GM19099 (cell line): ENCODE measurements around the gene CADM1.

Experiments
- POLR2A ChIP-seq: IDR thresholded peaks from 3 replicates; pipeline ENCODE4 v1.6.1; 2011; ENCODE audit warnings: low read depth; ENCODE audit not compliant: insufficient read length; ENCODE audit errors: extremely low read depth

Gene CADM1

DNA sequence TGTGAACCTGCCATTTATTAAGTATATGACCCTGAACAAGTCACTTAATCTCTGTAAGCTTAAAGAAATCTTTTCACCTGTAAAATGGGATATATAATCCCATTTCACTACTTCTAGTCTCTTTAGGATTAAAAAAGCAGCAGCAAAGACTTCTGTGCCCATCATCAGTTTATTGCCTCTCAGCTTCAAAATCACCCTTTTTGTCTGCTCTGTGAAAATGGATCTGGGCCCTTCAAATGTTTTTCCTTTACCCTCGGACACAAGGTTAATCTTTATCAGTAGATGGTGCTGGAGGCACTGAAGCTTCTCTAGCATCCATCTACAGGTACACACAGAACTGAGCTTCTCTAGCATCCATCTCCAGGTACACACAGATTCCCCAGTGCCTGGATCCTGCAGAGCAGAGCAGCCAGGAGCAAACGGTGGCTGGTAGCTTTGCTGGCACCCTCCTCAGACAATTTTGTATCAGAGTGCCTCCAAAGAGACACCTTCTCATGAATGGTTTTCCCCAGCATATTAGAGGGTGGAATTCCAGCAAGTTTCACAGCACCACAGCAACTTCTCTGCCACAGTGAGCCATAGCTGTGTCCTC, 56.8 kb downstream of the CADM1 start:
- no peak for TF ChIP-seq POLR2A

DNA sequence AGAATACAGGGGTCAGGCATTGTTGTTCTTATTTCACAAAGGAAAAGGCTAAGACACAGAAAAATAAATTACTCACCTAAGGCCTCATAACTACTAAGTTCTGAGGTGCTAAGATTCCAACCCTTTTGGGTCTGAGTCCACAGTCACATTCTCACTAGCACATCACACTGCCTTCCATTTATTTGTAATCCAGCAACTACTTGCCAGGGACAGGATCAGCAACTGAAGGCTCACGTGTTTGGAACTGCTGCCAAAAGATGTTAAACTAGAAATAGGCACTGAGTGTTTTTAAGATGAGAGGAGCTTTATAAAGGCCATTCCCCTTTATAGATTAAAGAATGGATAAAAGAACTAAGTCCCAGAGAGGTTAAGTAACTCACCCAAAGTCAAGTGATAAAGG, 58.0 kb downstream of the CADM1 start:
- no peak for TF ChIP-seq POLR2A

GRCh38 chr11:115444542-115444941, 59.7 kb downstream of the CADM1 start:
- no peak for TF ChIP-seq POLR2A

GRCh38 chr11:115439969-115440540, 64.2 kb downstream of the CADM1 start:
- TF ChIP-seq POLR2A: no peak

GRCh38 chr11:115439385-115439784, 64.8 kb downstream of the CADM1 start:
- TF ChIP-seq POLR2A: no peak

GRCh38 chr11:115437902-115438575, 66.2 kb downstream of the CADM1 start:
- no peak for TF ChIP-seq POLR2A

- TF ChIP-seq POLR2A: no peak
These were observed 73.9 kb downstream of the CADM1 start for GRCh38 chr11:115430345-115430744.

DNA sequence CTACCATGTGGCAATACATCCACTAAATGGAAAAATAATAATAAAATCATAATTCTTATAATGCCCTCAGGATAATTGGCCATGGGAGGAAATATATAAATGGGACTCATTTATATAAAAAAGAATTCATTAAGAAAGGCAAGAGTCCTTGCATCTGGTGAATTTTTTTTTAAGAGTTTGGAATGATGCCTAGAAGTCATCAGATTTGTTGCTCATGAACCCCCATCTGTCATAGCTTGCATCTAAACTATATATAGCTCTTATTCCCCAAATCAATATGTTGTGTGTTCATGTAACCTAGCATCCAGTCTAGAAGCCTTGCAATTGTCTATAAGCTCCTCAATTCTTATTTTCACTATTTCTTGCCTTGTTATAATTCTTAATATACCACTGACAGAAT, 75.9 kb downstream of the CADM1 start:
- TF ChIP-seq POLR2A: no peak

GRCh38 chr11:115425816-115426215, 78.4 kb downstream of the CADM1 start:
- TF ChIP-seq POLR2A: no peak

DNA sequence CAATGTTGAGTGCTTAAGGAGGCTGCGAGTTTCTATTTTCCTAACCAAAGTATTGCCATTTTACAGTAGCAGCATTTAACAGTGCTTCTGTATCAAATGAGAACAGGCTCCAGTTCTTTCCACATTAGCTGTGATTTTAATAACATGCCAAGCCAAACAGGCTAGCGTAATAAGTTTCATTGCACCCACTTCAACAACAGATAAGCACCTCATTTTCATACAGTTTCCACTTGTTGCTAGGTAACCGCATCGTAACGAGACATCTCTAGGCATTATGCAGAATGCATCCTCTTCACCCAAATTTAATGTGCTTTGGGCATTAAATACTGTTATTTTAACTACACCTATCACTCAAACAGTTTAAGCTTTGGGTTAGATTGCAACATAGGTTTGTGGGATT, 79.0 kb downstream of the CADM1 start:
- TF ChIP-seq POLR2A: no peak

- no peak for TF ChIP-seq POLR2A
These were observed 80.3 kb downstream of the CADM1 start for GRCh38 chr11:115423728-115424459.

DNA sequence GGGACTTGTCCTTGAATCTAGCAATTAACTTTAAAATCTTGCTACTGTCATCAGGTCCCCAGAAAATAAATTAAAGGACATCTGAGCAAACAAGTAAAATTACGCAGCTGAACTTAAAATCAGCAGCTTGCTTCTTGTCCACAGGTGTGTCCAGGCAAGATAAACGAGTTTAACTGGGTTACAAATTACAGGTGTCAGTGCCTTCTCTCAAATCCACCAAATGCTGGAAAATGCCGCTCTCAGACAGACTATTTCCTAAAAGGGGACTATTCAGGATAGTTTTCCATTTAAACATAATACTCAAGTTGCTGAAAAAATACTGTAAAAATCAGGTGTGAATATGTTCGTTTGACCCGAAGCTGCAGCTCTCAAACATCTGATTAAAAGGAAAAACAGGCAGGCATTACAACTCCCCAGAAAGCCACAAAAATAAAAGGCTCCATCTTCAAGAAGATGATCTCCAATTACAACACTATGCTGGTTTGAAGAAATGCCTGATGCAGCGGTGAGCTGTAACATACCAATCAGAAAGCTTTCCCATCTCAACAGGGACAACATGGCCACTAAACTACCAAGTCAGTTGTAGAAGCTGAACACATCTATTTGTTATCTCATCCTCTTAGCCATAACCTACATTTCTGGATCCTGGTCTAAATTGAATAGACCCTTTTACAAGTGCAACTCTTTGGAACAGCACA, 82.1 kb downstream of the CADM1 start:
- no peak for TF ChIP-seq POLR2A

- TF ChIP-seq POLR2A: no peak
These were observed 82.7 kb downstream of the CADM1 start for GRCh38 chr11:115421352-115421991.

GRCh38 chr11:115420505-115420904, 83.7 kb downstream of the CADM1 start:
- TF ChIP-seq POLR2A: no peak

DNA sequence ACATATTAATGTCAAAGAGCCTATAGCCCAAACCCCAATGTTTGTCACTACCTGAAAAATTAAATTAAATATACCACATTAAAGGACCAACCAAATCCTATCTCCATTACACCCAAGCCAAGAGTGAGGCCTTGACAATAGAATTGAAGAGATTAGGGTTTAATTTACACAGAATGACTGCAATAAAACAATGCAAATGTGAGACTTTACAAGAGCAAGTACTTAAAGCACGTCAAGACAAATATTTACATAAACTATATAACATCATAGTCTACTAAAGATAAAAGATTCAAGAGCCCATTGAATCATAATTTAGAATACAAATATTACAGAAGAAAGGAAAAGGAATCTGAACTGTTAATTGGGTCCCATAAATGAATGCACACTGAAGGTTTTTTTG, 85.6 kb downstream of the CADM1 start:
- no peak for TF ChIP-seq POLR2A
